A549 (cell line): ENCODE data around the gene HSPBP1. TPM values are rescaled to one million over a fixed set of nuclear protein-coding genes. Genes with fewer than 3 reads are reported as not detected.

Source experiments
- ATAC-seq, 2 experiments: fragments of 200-7000 bp in 1 of 2; fragments of >200 bp in 1 of 2; cut with Nextera tagmentation in 1 of 2; cut with Tn5 transposase in 1 of 2; 3 replicates each; pipeline versions ENCODE4 v1.8.0 to v1.9.1; 2018 to 2020; ENCODE audit warnings: mild to moderate bottlenecking in 1 of 2, moderate library complexity in 1 of 2
- CTCF ChIA-PET: fragments of 300-600 bp; sonication (Branson Sonifier 250); formaldehyde crosslinking; extraction: SDS; loops from one replicate; lab custom pipeline; 2021; ENCODE audit warnings: antibody characterized with exemption, inconsistent platforms; lab: Yijun Ruan, JAX
- POLR2A ChIA-PET: fragments of 350-600 bp; formaldehyde crosslinking; extraction: SDS; loops from one replicate; lab custom pipeline; 2021; ENCODE audit warnings: antibody characterized with exemption, inconsistent platforms; lab: Yijun Ruan, JAX
- DNase-seq, 2 experiments: peaks; one replicate each; pipeline versions ENCODE4 v3.0.0 to v3.0.0-alpha.2; 2011 to 2016; ENCODE audit warnings: low read depth in 1 of 2, low spot score in 1 of 2
- FAIRE-seq: peaks from 2 replicates; lab custom pipeline; 2011; peaks lifted over from hg19 to GRCh38; lab: Jason Lieb, UNC
- H3K27ac ChIP-seq, 2 experiments: fragments of >200 bp; sonication (Bioruptor Twin); formaldehyde crosslinking; 3 replicates each; pipeline ENCODE4 v1.5.1; 2016 to 2017
- H3K4me1 ChIP-seq: fragments of >200 bp; sonication (Bioruptor Twin); formaldehyde crosslinking; 3 replicates; pipeline ENCODE4 v1.6.1; 2016
- H3K4me2 ChIP-seq: fragments of >200 bp; sonication (Bioruptor Twin); formaldehyde crosslinking; 3 replicates; pipeline ENCODE4 v1.6.1; 2016
- H3K4me3 ChIP-seq: fragments of >200 bp; sonication (Bioruptor Twin); formaldehyde crosslinking; 3 replicates; pipeline ENCODE4 v1.5.1; 2016
- H3K9me3 ChIP-seq: fragments of >200 bp; sonication (Bioruptor Twin); formaldehyde crosslinking; 3 replicates; pipeline ENCODE4 v1.6.1; 2016
- CHD2 ChIP-seq: fragments of 150-350 bp; IDR thresholded peaks from 2 replicates; pipeline ENCODE4 v1.6.1; 2014; ENCODE audit warnings: low read length; ENCODE audit not compliant: partially characterized antibody
- EHF ChIP-seq: fragments of 250-450 bp; sonication (Bioruptor Pico); IDR thresholded peaks from 2 replicates; pipeline ENCODE4 v1.5.0; 2020; ENCODE audit warnings: mild to moderate bottlenecking
- EHMT2 ChIP-seq: fragments of 200-600 bp; sonication (generic); IDR thresholded peaks from 2 replicates; pipeline ENCODE4 v1.6.1; 2016; ENCODE audit warnings: antibody characterized with exemption, low read depth, mild to moderate bottlenecking, moderate library complexity
- ESRRA ChIP-seq: fragments of 150-350 bp; IDR thresholded peaks from 2 replicates; pipeline ENCODE4 v1.6.1; 2014; ENCODE audit warnings: mild to moderate bottlenecking, low read length, borderline replicate concordance
- FOSB ChIP-seq: fragments of 250-450 bp; sonication (Bioruptor Pico); IDR thresholded peaks from 2 replicates; pipeline ENCODE4 v1.5.0; 2020; ENCODE audit warnings: mild to moderate bottlenecking, moderate library complexity
- HOXB13 ChIP-seq: fragments of 250-450 bp; sonication (Bioruptor Pico); IDR thresholded peaks from 2 replicates; pipeline ENCODE4 v1.5.0; 2020; ENCODE audit warnings: low read depth, mild to moderate bottlenecking, moderate library complexity
- KDM1A ChIP-seq: fragments of 200-600 bp; sonication (generic); IDR thresholded peaks from 2 replicates; pipeline ENCODE4 v1.6.1; 2016; ENCODE audit warnings: low read depth, mild to moderate bottlenecking
- KDM5A ChIP-seq: fragments of 200-600 bp; sonication (generic); IDR thresholded peaks from 2 replicates; pipeline ENCODE4 v1.6.1; 2016; ENCODE audit warnings: antibody characterized with exemption, mild to moderate bottlenecking
- MAZ ChIP-seq: fragments of 150-350 bp; IDR thresholded peaks from 2 replicates; pipeline ENCODE4 v1.6.1; 2014; ENCODE audit warnings: antibody characterized with exemption, low read depth, low read length, borderline replicate concordance
- POLR2A ChIP-seq: IDR thresholded peaks from 2 replicates; pipeline ENCODE4 v1.6.1; 2012; ENCODE audit warnings: mild to moderate bottlenecking, low read length
- RAD21 ChIP-seq, 2 experiments: fragments of >200 bp in 1 of 2; sonication (Bioruptor Twin) in 1 of 2; formaldehyde crosslinking in 1 of 2; IDR thresholded peaks in 1 of 2; conservative IDR thresholded peaks in 1 of 2; 2 replicates in 1 of 2; 3 replicates in 1 of 2; pipeline ENCODE4 v1.6.1; 2012 to 2018; ENCODE audit warnings: inconsistent platforms in 1 of 2
- SMC3 ChIP-seq: fragments of >200 bp; sonication (Bioruptor Twin); formaldehyde crosslinking; IDR thresholded peaks from 3 replicates; pipeline ENCODE4 v1.6.1; 2018; ENCODE audit warnings: inconsistent platforms
- TFCP2L1 ChIP-seq: fragments of 250-450 bp; sonication (Bioruptor Pico); IDR thresholded peaks from 2 replicates; pipeline ENCODE4 v1.5.0; 2021; ENCODE audit warnings: mild to moderate bottlenecking
- TP53 ChIP-seq: fragments of 250-450 bp; sonication (Bioruptor Pico); IDR thresholded peaks from 2 replicates; pipeline ENCODE4 v1.5.0; 2021; ENCODE audit warnings: mild to moderate bottlenecking, moderate library complexity
- ZC3H11A ChIP-seq: fragments of 450-650 bp; IDR thresholded peaks from 2 replicates; pipeline ENCODE4 v1.6.1; 2014; ENCODE audit warnings: antibody characterized with exemption, mild to moderate bottlenecking
- ZFP36 ChIP-seq: fragments of 450-650 bp; IDR thresholded peaks from 2 replicates; pipeline ENCODE4 v1.6.1; 2014; ENCODE audit warnings: borderline replicate concordance; ENCODE audit not compliant: partially characterized antibody
- ZNF302 ChIP-seq: fragments of 250-450 bp; sonication (Bioruptor Pico); IDR thresholded peaks from 2 replicates; pipeline ENCODE4 v1.9.0; 2021; ENCODE audit warnings: inconsistent platforms, mild to moderate bottlenecking, moderate library complexity
- WGBS: methylation state at CpG from one replicate; pipeline ENCODE4 v1.1.6; 2017; ENCODE audit errors: missing lambda C conversion rate; 5-methylcytosine and 5-hydroxymethylcytosine counted together
- polyA plus RNA-seq, 4 experiments: library from polyadenylated mRNA; depleted of rRNA in 3 of 4; stranded (reverse); fragments of >200 nt; fragmentation: RNase III in 1 of 4; extraction: RNeasy Plus Mini Kit Qiagen cat#74134 plus additional on column Dnase treatment in 1 of 4; gene quantifications; 2 replicates in 3 of 4; 3 replicates in 1 of 4; pipeline ENCODE4 v1.2.3, GENCODE V29; 2011 to 2017
- TF ChIP-seq, protein P1 (sequence below): fragments of 250-450 bp; sonication (Bioruptor Pico); IDR thresholded peaks from 2 replicates; pipeline ENCODE4 v1.5.0; 2020; ENCODE audit warnings: low read depth, mild to moderate bottlenecking, moderate library complexity
- TF ChIP-seq, protein P2 (sequence below): fragments of 200-600 bp; sonication (generic); IDR thresholded peaks from 2 replicates; pipeline ENCODE4 v1.6.1; 2016; ENCODE audit warnings: antibody characterized with exemption, mild to moderate bottlenecking, moderate library complexity
- TF ChIP-seq, protein P3 (sequence below): IDR thresholded peaks from 2 replicates; pipeline ENCODE4 v1.6.1; 2012
- TF ChIP-seq, protein P4 (sequence below): fragments of 250-450 bp; sonication (Bioruptor Pico); IDR thresholded peaks from 2 replicates; pipeline ENCODE4 v1.5.0; 2021; ENCODE audit warnings: mild to moderate bottlenecking, moderate library complexity, borderline replicate concordance
- TF ChIP-seq, protein P5 (sequence below): fragments of >200 bp; sonication (Bioruptor Twin); formaldehyde crosslinking; IDR thresholded peaks from 3 replicates; pipeline ENCODE4 v1.6.1; 2016
- TF ChIP-seq, protein P6 (sequence below): fragments of >200 bp; sonication (Bioruptor Twin); formaldehyde crosslinking; IDR thresholded peaks from 3 replicates; pipeline ENCODE4 v1.5.1; 2016

The HSPBP1 gene
- polyA plus RNA-seq, 2 of the 4 experiments (the other 2 are of a cell fraction): 52.1 to 121 TPM

DNA sequence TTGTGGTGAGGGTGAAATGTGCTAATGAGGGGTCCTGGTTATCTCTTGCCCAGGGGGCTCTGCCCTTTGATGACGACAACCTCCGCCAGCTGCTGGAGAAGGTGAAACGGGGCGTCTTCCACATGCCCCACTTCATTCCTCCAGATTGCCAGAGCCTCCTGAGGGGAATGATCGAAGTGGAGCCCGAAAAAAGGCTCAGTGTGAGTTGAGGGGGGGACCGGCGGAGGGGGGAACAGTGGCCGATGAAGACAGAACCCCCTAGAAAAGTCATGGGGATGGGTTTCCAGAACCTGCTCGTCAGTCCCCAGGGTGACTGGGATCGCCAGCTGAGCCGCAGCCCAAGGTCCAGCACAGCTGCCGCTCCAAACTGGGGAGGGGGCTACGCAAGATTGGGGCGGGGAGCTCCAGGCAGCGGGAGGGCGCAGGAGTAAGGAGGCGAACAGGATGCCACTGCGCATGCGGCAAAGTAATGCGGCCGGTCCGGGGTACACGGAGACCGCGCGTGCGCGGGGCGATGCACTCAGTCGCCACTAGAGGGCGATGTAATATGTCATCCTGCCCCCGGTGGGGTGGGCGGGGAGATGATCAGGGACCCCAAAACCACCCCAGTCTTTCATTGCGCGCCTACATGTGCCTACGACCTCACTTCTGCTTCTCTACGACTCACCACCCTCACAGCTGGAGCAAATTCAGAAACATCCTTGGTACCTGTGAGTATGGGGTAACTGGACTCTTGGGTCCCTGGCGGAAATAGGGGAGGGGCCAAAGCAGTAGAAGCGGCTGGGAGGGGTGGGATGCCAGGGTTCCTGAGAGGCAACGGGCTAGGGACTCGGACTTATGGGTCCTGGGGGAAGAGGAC is 21.8 kb upstream of the HSPBP1 start:
- DNase-seq: peak; percentile 82 to 100
- H3K27ac ChIP-seq: peak overlapping the region; percentile 87 to 88

DNA sequence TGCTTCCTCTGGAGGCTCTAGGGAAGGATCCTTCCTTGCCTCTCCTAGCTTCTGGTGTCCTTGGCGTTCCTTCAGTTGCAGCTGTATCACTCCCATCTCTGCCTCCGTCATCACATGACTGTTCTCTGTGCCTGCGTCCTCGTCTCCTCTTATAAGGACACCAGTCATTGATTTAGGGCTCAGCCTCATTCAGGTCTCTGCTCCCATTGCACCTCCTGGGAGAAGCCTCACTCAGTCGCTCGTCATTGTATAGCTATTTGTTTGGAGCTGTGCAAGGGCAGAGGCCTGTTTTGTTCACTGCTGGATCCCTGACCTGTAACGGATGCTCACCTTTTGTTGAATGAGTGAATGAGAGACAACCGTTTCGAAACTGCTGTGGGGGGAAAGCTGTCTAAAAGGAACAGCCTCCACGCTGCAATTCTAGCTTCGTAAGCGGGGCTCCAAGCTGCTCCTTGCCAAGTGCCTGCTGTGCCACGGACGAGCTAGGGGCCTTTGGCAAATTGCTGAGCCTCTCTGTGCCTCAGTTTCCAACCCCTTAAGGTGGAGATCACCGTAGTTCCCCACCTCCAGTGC is 21.1 kb upstream of the HSPBP1 start:
- WGBS: 68% methylated on average over 15 of the region's 15 CpGs
- FAIRE-seq (no peak), ATAC-seq (no peak), DNase-seq (no peak)
- H3K4me2 ChIP-seq: peak overlapping the region; percentile 97
- no peak overlapping the region for H3K4me3 ChIP-seq
- CTCF ChIA-PET: interaction anchor here (0.6 to 10.1 kb wide), 67 partner anchors 11 to 352 kb away, joined by 3 to 306 read pairs (median 6); partner anchors contain the start of genes BRSK1, GARIN5B, HSPBP1 and KMT5C
- peaks cover 6% of the 10 kb centered on the region; the same call in 2 of the 3 replicates for H3K4me1 ChIP-seq
- H3K9me3 ChIP-seq: no peaks in the 10 kb centered on the region
- H3K27ac ChIP-seq: peak overlapping the region; percentile 87 to 88; a peak in 5 of 6 replicates
- POLR2A ChIA-PET: interaction anchor here (0.5 to 2.4 kb wide), 6 partner anchors 12 to 106 kb away, joined by 3 to 14 read pairs (median 6); partner anchors contain the start of genes KMT5C, TMEM238 and UBE2S
- TF ChIP-seq HOXB13 (no peak), EHF (CRISPR knock-in tag) (no peak), TFCP2L1 (no peak), RAD21 (conservative IDR thresholded peaks at IDR 0.05 in 1 of 2, IDR thresholded peaks at IDR 0.05 in 1 of 2) (no peak), MAZ (no peak), FOSB (CRISPR knock-in tag) (no peak), KDM5A (no peak), ZC3H11A (no peak)
- TF ChIP-seq, protein P1, sequence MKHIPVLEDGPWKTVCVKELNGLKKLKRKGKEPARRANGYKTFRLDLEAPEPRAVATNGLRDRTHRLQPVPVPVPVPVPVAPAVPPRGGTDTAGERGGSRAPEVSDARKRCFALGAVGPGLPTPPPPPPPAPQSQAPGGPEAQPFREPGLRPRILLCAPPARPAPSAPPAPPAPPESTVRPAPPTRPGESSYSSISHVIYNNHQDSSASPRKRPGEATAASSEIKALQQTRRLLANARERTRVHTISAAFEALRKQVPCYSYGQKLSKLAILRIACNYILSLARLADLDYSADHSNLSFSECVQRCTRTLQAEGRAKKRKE (CRISPR knock-in tag): no peak
- TF ChIP-seq, protein P2, sequence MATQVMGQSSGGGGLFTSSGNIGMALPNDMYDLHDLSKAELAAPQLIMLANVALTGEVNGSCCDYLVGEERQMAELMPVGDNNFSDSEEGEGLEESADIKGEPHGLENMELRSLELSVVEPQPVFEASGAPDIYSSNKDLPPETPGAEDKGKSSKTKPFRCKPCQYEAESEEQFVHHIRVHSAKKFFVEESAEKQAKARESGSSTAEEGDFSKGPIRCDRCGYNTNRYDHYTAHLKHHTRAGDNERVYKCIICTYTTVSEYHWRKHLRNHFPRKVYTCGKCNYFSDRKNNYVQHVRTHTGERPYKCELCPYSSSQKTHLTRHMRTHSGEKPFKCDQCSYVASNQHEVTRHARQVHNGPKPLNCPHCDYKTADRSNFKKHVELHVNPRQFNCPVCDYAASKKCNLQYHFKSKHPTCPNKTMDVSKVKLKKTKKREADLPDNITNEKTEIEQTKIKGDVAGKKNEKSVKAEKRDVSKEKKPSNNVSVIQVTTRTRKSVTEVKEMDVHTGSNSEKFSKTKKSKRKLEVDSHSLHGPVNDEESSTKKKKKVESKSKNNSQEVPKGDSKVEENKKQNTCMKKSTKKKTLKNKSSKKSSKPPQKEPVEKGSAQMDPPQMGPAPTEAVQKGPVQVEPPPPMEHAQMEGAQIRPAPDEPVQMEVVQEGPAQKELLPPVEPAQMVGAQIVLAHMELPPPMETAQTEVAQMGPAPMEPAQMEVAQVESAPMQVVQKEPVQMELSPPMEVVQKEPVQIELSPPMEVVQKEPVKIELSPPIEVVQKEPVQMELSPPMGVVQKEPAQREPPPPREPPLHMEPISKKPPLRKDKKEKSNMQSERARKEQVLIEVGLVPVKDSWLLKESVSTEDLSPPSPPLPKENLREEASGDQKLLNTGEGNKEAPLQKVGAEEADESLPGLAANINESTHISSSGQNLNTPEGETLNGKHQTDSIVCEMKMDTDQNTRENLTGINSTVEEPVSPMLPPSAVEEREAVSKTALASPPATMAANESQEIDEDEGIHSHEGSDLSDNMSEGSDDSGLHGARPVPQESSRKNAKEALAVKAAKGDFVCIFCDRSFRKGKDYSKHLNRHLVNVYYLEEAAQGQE: no peak

More for the DNA sequence above, 21.8 kb upstream of the HSPBP1 start:
- H3K9me3 ChIP-seq: no peaks in the 10 kb centered on the region
- FAIRE-seq: no peak
- 13% methylated on average over 39 of the region's 42 CpGs for WGBS
- POLR2A ChIA-PET: interaction anchor here (0.5 to 2.4 kb wide), 9 partner anchors 11 to 175 kb away, joined by 3 to 14 read pairs (median 4); partner anchors contain the start of genes HSPBP1, KMT5C, TMEM238 and UBE2S
- peak; percentile 72 to 88 for ATAC-seq
- TF ChIP-seq MAZ (0 out of 2 replicates have a peak, but pooled peaks have one; percentile 54), TFCP2L1 (no peak), FOSB (CRISPR knock-in tag) (no peak), POLR2A (peak; percentile 56), ZFP36 (no peak), EHMT2 (no peak), RAD21 (conservative IDR thresholded peaks at IDR 0.05 in 1 of 2, IDR thresholded peaks at IDR 0.05 in 1 of 2) (peak; percentile 83 to 92), CHD2 (no peak), KDM5A (no peak), KDM1A (no peak), TP53 (CRISPR knock-in tag) (no peak), ZNF302 (CRISPR knock-in tag) (no peak), ESRRA (no peak), SMC3 (peak; percentile 96)
- TF ChIP-seq, protein P3, sequence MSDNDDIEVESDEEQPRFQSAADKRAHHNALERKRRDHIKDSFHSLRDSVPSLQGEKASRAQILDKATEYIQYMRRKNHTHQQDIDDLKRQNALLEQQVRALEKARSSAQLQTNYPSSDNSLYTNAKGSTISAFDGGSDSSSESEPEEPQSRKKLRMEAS: peak; percentile 66
- TF ChIP-seq, protein P4, sequence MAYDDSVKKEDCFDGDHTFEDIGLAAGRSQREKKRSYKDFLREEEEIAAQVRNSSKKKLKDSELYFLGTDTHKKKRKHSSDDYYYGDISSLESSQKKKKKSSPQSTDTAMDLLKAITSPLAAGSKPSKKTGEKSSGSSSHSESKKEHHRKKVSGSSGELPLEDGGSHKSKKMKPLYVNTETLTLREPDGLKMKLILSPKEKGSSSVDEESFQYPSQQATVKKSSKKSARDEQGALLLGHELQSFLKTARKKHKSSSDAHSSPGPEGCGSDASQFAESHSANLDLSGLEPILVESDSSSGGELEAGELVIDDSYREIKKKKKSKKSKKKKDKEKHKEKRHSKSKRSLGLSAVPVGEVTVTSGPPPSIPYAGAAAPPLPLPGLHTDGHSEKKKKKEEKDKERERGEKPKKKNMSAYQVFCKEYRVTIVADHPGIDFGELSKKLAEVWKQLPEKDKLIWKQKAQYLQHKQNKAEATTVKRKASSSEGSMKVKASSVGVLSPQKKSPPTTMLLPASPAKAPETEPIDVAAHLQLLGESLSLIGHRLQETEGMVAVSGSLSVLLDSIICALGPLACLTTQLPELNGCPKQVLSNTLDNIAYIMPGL (CRISPR knock-in tag): no peak
- TF ChIP-seq, protein P5, sequence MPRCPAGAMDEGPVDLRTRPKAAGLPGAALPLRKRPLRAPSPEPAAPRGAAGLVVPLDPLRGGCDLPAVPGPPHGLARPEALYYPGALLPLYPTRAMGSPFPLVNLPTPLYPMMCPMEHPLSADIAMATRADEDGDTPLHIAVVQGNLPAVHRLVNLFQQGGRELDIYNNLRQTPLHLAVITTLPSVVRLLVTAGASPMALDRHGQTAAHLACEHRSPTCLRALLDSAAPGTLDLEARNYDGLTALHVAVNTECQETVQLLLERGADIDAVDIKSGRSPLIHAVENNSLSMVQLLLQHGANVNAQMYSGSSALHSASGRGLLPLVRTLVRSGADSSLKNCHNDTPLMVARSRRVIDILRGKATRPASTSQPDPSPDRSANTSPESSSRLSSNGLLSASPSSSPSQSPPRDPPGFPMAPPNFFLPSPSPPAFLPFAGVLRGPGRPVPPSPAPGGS: 0 out of 3 replicates have a peak, but pooled peaks have one; percentile 28
- TF ChIP-seq, protein P6, sequence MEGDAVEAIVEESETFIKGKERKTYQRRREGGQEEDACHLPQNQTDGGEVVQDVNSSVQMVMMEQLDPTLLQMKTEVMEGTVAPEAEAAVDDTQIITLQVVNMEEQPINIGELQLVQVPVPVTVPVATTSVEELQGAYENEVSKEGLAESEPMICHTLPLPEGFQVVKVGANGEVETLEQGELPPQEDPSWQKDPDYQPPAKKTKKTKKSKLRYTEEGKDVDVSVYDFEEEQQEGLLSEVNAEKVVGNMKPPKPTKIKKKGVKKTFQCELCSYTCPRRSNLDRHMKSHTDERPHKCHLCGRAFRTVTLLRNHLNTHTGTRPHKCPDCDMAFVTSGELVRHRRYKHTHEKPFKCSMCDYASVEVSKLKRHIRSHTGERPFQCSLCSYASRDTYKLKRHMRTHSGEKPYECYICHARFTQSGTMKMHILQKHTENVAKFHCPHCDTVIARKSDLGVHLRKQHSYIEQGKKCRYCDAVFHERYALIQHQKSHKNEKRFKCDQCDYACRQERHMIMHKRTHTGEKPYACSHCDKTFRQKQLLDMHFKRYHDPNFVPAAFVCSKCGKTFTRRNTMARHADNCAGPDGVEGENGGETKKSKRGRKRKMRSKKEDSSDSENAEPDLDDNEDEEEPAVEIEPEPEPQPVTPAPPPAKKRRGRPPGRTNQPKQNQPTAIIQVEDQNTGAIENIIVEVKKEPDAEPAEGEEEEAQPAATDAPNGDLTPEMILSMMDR: peak; percentile 99
- TF ChIP-seq, all 56 proteins: peak for 7
- Histone ChIP-seq H3K4me2 (peak overlapping the region; percentile 97), H3K4me1 (peaks cover 6% of the 10 kb centered on the region; the same call in 2 of the 3 replicates), H3K4me3 (peak overlapping the region; percentile 54)
- CTCF ChIA-PET: interaction anchor here (0.6 to 10.1 kb wide), 71 partner anchors 12 to 351 kb away, joined by 3 to 306 read pairs (median 5); partner anchors contain the start of genes BRSK1, GARIN5B, HSPBP1 and IL11
